Parathyroid adenoma (tissue), 2 donors: ENCODE results near the gene IL17REL.

ENCODE experiments used
- H2AFZ ChIP-seq: fragments of 300-600 bp; sonication (generic); one replicate; pipeline ENCODE4 v1.7.0; 2017; ENCODE audit warnings: antibody characterized with exemption, mild to moderate bottlenecking
- H3K27ac ChIP-seq: fragments of 300-600 bp; sonication (generic); one replicate; pipeline ENCODE4 v1.7.0; 2017
- H3K27me3 ChIP-seq: fragments of 300-600 bp; sonication (generic); one replicate; pipeline ENCODE4 v1.7.0; 2017; ENCODE audit warnings: low read length; ENCODE audit not compliant: control insufficient read depth, insufficient read depth
- H3K36me3 ChIP-seq: fragments of 300-600 bp; sonication (generic); one replicate; pipeline ENCODE4 v1.7.0; 2017; ENCODE audit warnings: low read length; ENCODE audit not compliant: control insufficient read depth, insufficient read depth
- H3K4me1 ChIP-seq: fragments of 300-600 bp; sonication (generic); one replicate; pipeline ENCODE4 v1.7.0; 2017; ENCODE audit warnings: control low read depth
- H3K4me2 ChIP-seq: fragments of 300-600 bp; sonication (generic); one replicate; pipeline ENCODE4 v1.7.0; 2017; ENCODE audit warnings: low read length
- H3K4me3 ChIP-seq: fragments of 300-600 bp; sonication (generic); one replicate; pipeline ENCODE4 v1.7.0; 2017; ENCODE audit warnings: low read depth, low read length
- H3K79me2 ChIP-seq: fragments of 300-600 bp; sonication (generic); one replicate; pipeline ENCODE4 v1.7.0; 2017; ENCODE audit warnings: control low read depth
- H3K9ac ChIP-seq: fragments of 300-600 bp; sonication (generic); one replicate; pipeline ENCODE4 v1.7.0; 2017; ENCODE audit warnings: mild to moderate bottlenecking
- H3K9me3 ChIP-seq: fragments of 300-600 bp; sonication (generic); one replicate; pipeline ENCODE4 v1.7.0; 2017; ENCODE audit warnings: low read length; ENCODE audit not compliant: control insufficient read depth
- TF ChIP-seq, protein P1 (sequence below): fragments of 300-600 bp; sonication (generic); IDR thresholded peaks from one replicate; pipeline ENCODE4 v1.7.0; 2017; ENCODE audit warnings: antibody characterized with exemption, mild to moderate bottlenecking
- donor health status: primary hyperparathyroidism.

The IL17REL gene

DNA sequence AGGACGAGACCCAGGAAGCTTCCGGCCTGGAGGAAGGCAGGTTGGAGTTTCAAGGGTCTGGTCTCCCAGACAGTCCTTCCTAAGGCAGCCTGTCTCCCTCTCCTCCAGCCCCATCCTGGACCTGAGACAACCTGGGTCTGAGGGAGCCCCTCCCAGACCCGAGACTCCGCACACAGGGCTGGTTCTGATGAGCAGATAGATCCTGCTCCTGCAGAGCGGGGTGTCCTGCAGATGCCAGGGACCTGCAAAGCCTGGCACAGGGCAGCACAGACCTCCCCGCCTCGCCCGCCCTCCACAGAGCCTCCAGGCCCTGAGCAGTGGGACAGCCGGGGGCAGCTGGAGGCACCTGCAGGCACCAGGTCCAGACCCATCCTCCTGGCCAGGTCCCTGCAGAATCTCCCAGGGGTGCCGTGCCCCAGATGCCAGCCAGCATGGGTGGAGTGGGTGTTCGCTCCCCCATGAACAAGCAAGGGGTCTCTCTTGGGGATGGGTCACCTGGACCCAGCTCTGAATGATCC lies 44.2 kb downstream of the IL17REL start:
- TF ChIP-seq, protein P1, sequence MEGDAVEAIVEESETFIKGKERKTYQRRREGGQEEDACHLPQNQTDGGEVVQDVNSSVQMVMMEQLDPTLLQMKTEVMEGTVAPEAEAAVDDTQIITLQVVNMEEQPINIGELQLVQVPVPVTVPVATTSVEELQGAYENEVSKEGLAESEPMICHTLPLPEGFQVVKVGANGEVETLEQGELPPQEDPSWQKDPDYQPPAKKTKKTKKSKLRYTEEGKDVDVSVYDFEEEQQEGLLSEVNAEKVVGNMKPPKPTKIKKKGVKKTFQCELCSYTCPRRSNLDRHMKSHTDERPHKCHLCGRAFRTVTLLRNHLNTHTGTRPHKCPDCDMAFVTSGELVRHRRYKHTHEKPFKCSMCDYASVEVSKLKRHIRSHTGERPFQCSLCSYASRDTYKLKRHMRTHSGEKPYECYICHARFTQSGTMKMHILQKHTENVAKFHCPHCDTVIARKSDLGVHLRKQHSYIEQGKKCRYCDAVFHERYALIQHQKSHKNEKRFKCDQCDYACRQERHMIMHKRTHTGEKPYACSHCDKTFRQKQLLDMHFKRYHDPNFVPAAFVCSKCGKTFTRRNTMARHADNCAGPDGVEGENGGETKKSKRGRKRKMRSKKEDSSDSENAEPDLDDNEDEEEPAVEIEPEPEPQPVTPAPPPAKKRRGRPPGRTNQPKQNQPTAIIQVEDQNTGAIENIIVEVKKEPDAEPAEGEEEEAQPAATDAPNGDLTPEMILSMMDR = no peak
- H3K9me3 ChIP-seq = no peaks in the 10 kb centered on the region
- no peaks in the 10 kb centered on the region for H3K36me3 ChIP-seq
- no peak overlapping the region for H3K4me3 ChIP-seq
- H2AFZ ChIP-seq = no peak overlapping the region
- no peak overlapping the region for H3K9ac ChIP-seq
- peaks cover 3% of the 10 kb centered on the region for H3K4me1 ChIP-seq
- H3K4me2 ChIP-seq = no peak overlapping the region
- H3K27ac ChIP-seq = no peak overlapping the region
- H3K27me3 ChIP-seq = no peaks in the 10 kb centered on the region
- no peaks in the 10 kb centered on the region for H3K79me2 ChIP-seq

DNA sequence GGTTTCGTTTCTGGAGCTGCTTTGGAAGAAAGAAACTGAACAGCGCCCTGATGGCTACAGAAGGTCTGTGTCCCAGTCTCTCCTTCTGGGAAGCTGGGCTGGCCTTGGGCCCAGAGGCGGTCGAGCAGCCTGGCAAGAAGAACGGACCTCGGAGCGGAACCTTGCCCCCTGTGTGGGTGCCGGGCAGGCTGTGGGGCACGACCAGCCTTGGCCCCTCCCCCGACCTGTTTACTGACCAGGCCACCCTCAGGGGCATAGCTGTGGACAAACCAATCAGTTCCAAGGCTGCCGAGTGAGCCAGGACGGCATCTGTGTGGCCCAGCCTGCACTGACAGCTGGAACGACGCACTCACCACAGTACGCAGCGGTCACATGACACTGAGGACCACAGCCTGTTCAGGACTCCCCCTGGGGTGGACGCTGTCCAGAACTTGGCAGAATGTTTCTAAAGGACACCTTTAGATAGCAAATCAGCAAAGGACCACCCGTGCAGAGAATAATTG lies 44.8 kb downstream of the IL17REL start:
- Histone ChIP-seq H2AFZ (no peak overlapping the region), H3K27me3 (no peaks in the 10 kb centered on the region), H3K36me3 (no peaks in the 10 kb centered on the region), H3K79me2 (no peaks in the 10 kb centered on the region), H3K9me3 (no peaks in the 10 kb centered on the region), H3K9ac (no peak overlapping the region), H3K4me3 (no peak overlapping the region), H3K27ac (peak overlapping the region; percentile 51), H3K4me2 (peak overlapping the region; percentile 29), H3K4me1 (peaks cover 3% of the 10 kb centered on the region)
- TF ChIP-seq, protein P1 = no peak

DNA sequence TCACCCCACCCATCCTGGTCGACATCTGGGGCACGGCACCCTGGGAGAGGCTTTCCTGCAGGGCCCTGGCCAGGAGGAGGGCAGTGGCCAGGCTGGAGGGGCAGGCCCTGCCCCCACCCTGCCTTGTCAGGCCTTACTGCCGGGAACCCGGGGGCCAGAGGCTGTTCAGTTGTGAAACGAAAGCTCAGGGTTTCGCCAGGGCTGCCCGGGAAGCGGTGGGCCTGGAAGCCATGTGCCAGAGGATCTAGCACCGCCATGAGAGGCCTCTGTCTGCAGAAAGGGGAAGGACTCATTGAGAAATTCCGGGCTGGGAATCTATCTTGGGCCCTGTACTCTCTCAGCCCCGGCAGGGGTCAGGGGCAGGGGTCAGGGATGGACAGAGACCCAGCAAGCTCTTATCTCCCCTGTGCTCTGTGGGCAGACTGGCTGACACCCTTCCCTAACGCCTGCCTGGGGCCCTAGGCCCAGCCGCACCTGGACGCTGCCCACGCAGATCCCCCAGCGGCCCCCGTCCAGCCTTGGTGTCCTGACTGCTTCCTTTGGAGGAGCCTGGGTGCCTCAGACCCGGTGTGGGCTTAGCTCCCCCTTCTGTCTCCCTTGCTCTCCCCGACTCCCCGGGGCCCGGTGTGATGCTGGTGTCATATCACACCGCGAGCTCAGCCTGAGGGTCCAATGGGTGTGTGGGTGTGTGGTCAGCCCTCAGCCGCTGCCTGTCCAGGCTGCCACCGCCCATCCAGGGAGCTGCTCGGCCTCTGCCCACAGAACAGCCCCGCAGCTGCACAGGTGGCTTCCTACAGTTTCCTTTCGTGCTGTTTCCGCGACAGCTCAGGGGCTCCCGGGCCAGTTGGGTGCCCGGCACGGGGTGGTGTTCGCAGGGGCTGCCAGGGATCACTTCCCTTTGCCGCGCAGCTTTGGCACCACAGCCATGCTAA lies 45.5 kb downstream of the IL17REL start:
- H3K4me3 ChIP-seq = no peak overlapping the region
- H2AFZ ChIP-seq = no peak overlapping the region
- peak overlapping the region; percentile 29 for H3K4me2 ChIP-seq
- H3K36me3 ChIP-seq = no peaks in the 10 kb centered on the region
- TF ChIP-seq, protein P1 = no peak
- H3K9me3 ChIP-seq = no peaks in the 10 kb centered on the region
- no peak overlapping the region for H3K9ac ChIP-seq
- H3K4me1 ChIP-seq = peaks cover 3% of the 10 kb centered on the region
- H3K27me3 ChIP-seq = no peaks in the 10 kb centered on the region
- H3K79me2 ChIP-seq = no peaks in the 10 kb centered on the region
- H3K27ac ChIP-seq = peak overlapping the region; percentile 51

DNA sequence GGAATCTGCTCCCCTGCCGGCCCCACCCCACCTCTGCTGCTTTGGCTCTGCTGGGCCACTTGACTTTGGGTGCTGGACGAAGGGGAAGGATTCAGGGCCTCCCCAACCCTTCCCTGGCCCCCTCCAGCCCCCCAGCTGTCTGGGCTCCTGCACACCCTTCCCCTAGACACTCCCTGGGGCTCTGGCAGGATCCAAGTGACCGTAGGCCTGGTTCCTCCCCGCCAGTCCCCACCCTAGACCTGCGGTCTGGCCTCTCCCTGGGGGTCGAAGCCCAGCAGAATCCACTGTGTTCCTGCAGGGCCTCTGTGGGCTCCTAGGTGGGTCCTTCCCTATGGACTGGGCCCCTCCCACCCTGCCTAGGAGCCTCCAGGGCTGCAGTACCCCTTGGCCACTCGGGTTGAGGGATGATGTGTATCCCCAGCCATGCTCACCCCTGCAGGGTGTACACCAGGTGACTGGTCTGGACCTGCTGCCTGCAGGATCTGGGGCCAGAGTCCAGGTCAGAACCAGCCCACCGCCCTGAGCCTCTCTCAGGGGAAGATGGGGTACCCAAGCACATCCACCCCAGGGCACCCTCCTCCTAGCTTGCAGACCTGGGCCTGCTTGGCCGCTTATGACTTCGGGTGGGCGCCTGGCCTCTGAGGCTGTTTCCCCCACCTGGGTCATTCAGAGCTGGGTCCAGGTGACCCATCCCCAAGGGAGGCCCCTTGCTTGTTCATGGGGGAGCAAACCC lies 46.4 kb downstream of the IL17REL start:
- Histone ChIP-seq H3K4me3 (no peak overlapping the region), H3K79me2 (no peaks in the 10 kb centered on the region), H3K9ac (no peak overlapping the region), H3K9me3 (no peaks in the 10 kb centered on the region), H2AFZ (no peak overlapping the region), H3K4me2 (no peak overlapping the region), H3K27ac (no peak overlapping the region), H3K27me3 (no peaks in the 10 kb centered on the region), H3K36me3 (no peaks in the 10 kb centered on the region), H3K4me1 (peaks cover 3% of the 10 kb centered on the region)
- TF ChIP-seq, protein P1 = no peak
